Measurements from ENCODE around the gene TOM1L2.
"Not testable (repeated sequence)": the region's sequence is repeated elsewhere in the genome, so short reads cannot be mapped to it uniquely, and the experiment has no call there.

TOM1L2 gene

GRCh38 chr17:17970699-17971430, 1.3 kb downstream of the TOM1L2 start:
- no peak for DNase-seq (ENCODE audit: low spot score)

DNA sequence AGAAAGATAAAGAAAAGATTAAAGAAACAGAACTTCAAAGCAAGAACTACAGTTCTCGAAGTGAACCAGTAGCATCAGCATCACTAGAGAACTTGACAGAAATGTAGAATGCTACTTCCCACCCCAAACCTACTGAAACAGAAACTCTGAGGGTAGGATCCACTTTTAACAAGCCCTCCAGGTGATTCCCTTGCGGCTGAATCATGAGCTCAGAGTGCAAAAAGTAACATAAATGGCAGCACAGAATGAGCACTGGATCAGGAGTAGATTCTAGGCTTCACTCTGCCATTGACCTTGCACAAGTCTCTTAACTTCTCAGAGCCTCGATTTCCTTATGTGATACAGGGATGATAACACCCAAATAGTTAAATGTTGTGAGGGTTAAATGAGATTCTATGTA, 5.8 kb downstream of the TOM1L2 start:
- no peak for DNase-seq (ENCODE audit: low spot score)

- DNase-seq (ENCODE audit: low spot score) = no peak
Measured at GRCh38 chr17:17965152-17965721, 7.0 kb downstream of the TOM1L2 start.

GRCh38 chr17:17964710-17965109, 7.5 kb downstream of the TOM1L2 start:
- DNase-seq (ENCODE audit: low spot score) = no peak

- no peak for DNase-seq (ENCODE audit: low spot score)
Measured at GRCh38 chr17:17963694-17964436, 8.3 kb downstream of the TOM1L2 start.

DNA sequence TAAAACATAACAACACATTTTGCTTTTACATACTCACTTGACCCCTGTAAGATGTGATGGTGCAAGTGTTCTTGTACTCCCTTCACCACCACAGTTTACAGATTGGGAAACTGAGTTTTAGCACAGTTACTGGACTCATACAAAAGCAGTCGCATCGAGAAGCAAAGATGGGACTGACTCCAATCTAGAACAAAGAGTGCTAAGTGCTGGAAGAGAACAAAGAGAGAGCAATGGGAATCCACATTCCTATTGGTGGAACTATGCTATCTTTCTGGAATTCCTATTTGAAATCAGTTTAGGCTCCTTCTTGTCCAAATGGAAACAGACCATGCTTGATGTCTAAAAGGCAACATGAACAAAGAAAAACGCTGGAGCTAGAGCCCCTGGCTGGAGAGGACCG, 9.1 kb downstream of the TOM1L2 start:
- DNase-seq (ENCODE audit: low spot score) = no peak

GRCh38 chr17:17960500-17961030, 11.6 kb downstream of the TOM1L2 start:
- no peak for DNase-seq (ENCODE audit: low spot score)

- no peak for DNase-seq (ENCODE audit: low spot score)
Measured at GRCh38 chr17:17959520-17960361, 12.5 kb downstream of the TOM1L2 start.

- no peak for DNase-seq (ENCODE audit: low spot score)
Measured at GRCh38 chr17:17958982-17959381, 13.2 kb downstream of the TOM1L2 start.

- DNase-seq (ENCODE audit: low spot score) = no peak
Measured at GRCh38 chr17:17957584-17957916, 14.7 kb downstream of the TOM1L2 start.

- DNase-seq (ENCODE audit: low spot score) = not testable (repeated sequence)
Measured at GRCh38 chr17:17955790-17956341, 16.3 kb downstream of the TOM1L2 start.

DNA sequence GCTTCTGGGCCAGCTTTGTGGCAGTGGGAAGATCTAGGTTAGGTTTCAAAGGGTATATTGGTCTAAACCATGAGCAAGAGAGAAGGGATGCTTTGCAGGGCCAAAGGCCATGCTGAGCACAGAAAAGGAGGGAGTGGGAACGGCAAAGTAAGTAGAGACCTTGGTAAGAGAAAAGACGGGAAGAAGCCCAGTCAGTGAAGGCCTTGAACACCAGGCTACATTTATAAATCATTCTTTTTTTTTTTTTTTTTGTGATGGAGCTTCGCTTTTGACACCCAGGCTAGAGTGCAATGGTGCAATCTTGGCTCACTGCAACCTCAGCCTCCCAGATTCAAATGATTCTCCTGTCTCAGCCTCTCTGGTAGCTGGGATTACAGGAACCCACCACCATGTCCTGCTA, 18.1 kb downstream of the TOM1L2 start:
- no peak for DNase-seq (ENCODE audit: low spot score)

DNA sequence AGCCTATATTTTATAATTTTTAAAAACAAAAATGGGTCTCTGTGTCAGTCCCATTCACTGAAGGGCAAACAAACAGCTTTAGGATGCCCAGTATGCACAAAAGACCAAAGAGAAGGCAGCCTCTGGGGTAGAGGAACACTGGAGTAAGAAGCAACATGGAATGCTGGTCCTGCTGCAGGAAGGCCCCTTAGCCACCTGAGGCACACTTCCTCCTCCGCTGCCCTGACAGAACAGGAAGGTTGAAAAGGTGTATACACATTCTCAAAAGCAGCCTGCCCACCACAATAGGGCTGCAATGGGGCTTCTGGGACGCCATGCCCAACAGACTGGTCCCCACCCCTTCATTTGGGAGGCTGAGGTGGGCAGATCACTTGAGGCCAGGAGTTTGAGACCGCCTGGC, 19.5 kb downstream of the TOM1L2 start:
- no peak for DNase-seq (ENCODE audit: low spot score)

DNA sequence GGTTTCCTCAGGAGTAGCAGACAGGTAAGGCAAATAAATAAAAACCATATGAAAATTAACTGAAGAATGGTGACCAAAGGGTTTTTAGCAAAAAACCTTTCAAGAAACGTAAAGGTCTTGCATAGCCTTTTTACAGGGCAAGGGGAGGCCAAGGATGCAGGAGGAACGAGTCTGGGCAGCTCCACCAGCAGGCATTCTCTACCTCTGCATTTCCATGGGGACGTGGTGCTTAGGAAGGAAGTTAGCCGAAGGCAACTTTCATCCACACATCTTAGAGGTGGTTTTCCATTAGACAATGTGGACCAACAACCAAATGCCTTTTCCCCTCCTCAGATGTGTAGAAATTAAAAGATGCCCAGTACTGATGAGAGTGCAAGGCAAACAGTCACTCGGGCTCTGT, 20.7 kb downstream of the TOM1L2 start:
- DNase-seq (ENCODE audit: low spot score) = no peak

- no peak for DNase-seq (ENCODE audit: low spot score)
Measured at GRCh38 chr17:17950806-17951205, 21.4 kb downstream of the TOM1L2 start.

DNA sequence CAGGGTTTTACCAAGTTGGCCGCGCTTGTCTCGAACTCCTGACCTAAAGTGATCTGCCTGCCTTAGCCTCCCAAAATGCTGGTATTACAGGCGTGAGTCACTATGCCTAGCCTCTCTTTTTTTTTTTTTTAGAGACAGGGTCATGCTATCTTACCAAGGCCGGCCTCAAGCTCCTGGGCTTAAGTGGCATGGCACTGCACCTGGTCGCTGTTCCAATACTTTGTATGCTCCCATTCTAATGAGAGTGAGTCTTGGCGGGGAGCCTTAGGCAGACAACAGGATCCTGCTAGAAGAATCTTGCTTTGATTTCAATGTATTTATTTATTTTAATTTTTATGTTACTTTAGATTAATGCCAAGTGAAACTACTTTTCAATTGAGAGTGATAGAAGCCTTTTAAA, 21.9 kb downstream of the TOM1L2 start:
- DNase-seq (ENCODE audit: low spot score) = no peak

- DNase-seq (ENCODE audit: low spot score) = no peak
Measured at GRCh38 chr17:17947966-17948365, 24.2 kb downstream of the TOM1L2 start.

- no peak for DNase-seq (ENCODE audit: low spot score)
Measured at GRCh38 chr17:17947309-17947708, 24.9 kb downstream of the TOM1L2 start.

DNA sequence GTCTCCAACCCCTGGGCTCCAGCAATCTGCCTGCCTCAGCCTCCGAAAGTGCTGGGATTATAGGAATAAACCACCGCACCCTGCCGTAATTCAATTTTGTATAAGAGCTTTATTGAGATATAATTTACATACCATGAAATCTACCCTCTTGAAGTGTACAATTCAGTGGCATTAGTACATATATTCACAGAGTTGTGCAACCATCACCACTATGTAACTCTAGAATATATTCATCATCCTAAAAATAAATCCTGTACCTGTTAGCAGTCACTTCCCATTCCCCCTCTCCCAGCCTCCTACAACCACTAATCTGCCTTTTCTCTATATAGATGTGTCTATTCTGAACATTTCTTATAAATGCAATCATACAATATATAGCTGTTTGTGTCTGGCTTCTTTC, 26.1 kb downstream of the TOM1L2 start:
- no peak for DNase-seq (ENCODE audit: low spot score)

- no peak for DNase-seq (ENCODE audit: low spot score)
Measured at GRCh38 chr17:17944743-17945142, 27.5 kb downstream of the TOM1L2 start.

- DNase-seq (ENCODE audit: low spot score) = no peak
Measured at GRCh38 chr17:17944242-17944641, 28.0 kb downstream of the TOM1L2 start.
